Panc1 (cell line): ENCODE results near the gene ADAMTSL2. TPM values are rescaled to one million over a fixed set of nuclear protein-coding genes. Genes with fewer than 3 reads are reported as not detected.

Source experiments
- ATAC-seq: fragments of 200-7000 bp; cut with Tn5 transposase; 2 replicates; pipeline ENCODE4 v1.9.1; 2020; ENCODE audit warnings: mild to moderate bottlenecking, moderate library complexity
- BruUV-seq: library from RNA; stranded (reverse); fragments of 400-500 nt; replicated peaks from 2 replicates; lab custom pipeline; 2021; lab: Mats Ljungman, UMichigan
- CTCF ChIA-PET: fragments of 300-600 bp; sonication (Branson Sonifier 250); formaldehyde crosslinking; loops from one replicate; lab custom pipeline; 2022; ENCODE audit warnings: antibody characterized with exemption; lab: Charles Lee
- POLR2A ChIA-PET: fragments of 300-600 bp; sonication (Branson Sonifier 250); formaldehyde crosslinking; loops from one replicate; lab custom pipeline; 2022; ENCODE audit warnings: antibody characterized with exemption; lab: Charles Lee
- DNase-seq: peaks from one replicate; pipeline ENCODE4 v3.0.0-alpha.2; 2010; ENCODE audit warnings: low read depth, low spot score
- H3K27ac ChIP-seq: 2 replicates; pipeline ENCODE4 v1.5.1; 2011; ENCODE audit warnings: mild to moderate bottlenecking, low read length, inconsistent platforms
- H3K27me3 ChIP-seq: fragments of 200-500 bp; sonication (Bioruptor generic); 2 replicates; pipeline ENCODE4 v1.6.0; 2014; ENCODE audit warnings: low read length, inconsistent platforms; ENCODE audit not compliant: control insufficient read depth, insufficient read depth
- H3K36me3 ChIP-seq: fragments of 200-500 bp; sonication (Bioruptor generic); 2 replicates; pipeline ENCODE4 v1.5.1; 2014; ENCODE audit warnings: inconsistent platforms, mild to moderate bottlenecking, low read length, moderate library complexity; ENCODE audit not compliant: control insufficient read depth, insufficient read depth
- H3K4me1 ChIP-seq: 2 replicates; pipeline ENCODE4 v1.5.1; 2011; ENCODE audit warnings: inconsistent platforms, mild to moderate bottlenecking, low read length, moderate library complexity; ENCODE audit not compliant: control insufficient read depth, insufficient read depth
- H3K4me3 ChIP-seq, 2 experiments: 2 replicates each; pipeline ENCODE4 v1.5.1; 2011 to 2012; ENCODE audit warnings: low read depth in 2 of 2, low read length in 2 of 2, mild to moderate bottlenecking in 2 of 2, inconsistent platforms in 1 of 2, moderate library complexity in 1 of 2
- H3K9me3 ChIP-seq: fragments of 200-500 bp; sonication (Bioruptor generic); 2 replicates; pipeline ENCODE4 v1.5.1; 2014; ENCODE audit warnings: low read depth, mild to moderate bottlenecking, inconsistent platforms, low read length, moderate library complexity; ENCODE audit not compliant: control insufficient read depth, insufficient read depth
- CTCF ChIP-seq: fragments of 450-650 bp; IDR thresholded peaks from 2 replicates; pipeline ENCODE4 v1.5.1; 2017; ENCODE audit warnings: mild to moderate bottlenecking
- POLR2AphosphoS5 ChIP-seq: IDR thresholded peaks from 2 replicates; pipeline ENCODE4 v1.6.1; 2012; ENCODE audit warnings: mild to moderate bottlenecking, low read depth, low read length, moderate library complexity
- REST ChIP-seq, 2 experiments: IDR thresholded peaks; 2 replicates each; pipeline ENCODE4 v1.6.1; 2011 to 2012; ENCODE audit warnings: low read depth in 2 of 2, control low read depth in 1 of 2, low read length in 1 of 2, mild to moderate bottlenecking in 1 of 2, moderate library complexity in 1 of 2; ENCODE audit not compliant: insufficient read depth in 1 of 2
- in situ Hi-C: cut with HindIII; loops from 2 replicates; pipeline ENCODE4 v1.10.0; 2016; ENCODE audit warnings: low sequenced_read_pairs, low pct_unique_long_range_greater_than_20kb
- intact Hi-C: fragments of 100-400 bp; cut with micrococcal nuclease; formaldehyde crosslinking; loops from one replicate; pipeline ENCODE4 v1.10.0; 2022; ENCODE audit not compliant: unreplicated experiment
- total RNA-seq: library from RNA; stranded (reverse); gene quantifications from one replicate; pipeline ENCODE4 v1.2.1, GENCODE V29; 2021; ENCODE audit not compliant: unreplicated experiment

Gene ADAMTSL2
- total RNA-seq, 1 experiment from 2014 or later = 0.10 TPM

GRCh38 chr9:133589454-133590227, 55.1 kb downstream of the ADAMTSL2 start:
- ChIA-PET CTCF (no interaction called here), POLR2A (no interaction called here)
- ATAC-seq = no peak
- intact Hi-C loops = no loop called here
- Histone ChIP-seq H3K9me3 (no peaks in the 10 kb centered on the region), H3K4me1 (peaks cover under 1% of the 10 kb centered on the region; the same call in 1 of the 2 replicates), H3K4me3 (no peak overlapping the region), H3K36me3 (no peaks in the 10 kb centered on the region), H3K27me3 (no peaks in the 10 kb centered on the region), H3K27ac (no peak overlapping the region)
- in situ Hi-C loops = no loop called here
- DNase-seq = no peak
- no TSS peak for BruUV-seq
- no peak for TF ChIP-seq REST (IDR thresholded peaks at IDR 0.05; ENCODE audit: insufficient read depth in 1 of 2, low read depth in 2 of 2, low read length in 1 of 2)
- TF ChIP-seq CTCF = peak; percentile 84

- Histone ChIP-seq H3K36me3 (no peaks in the 10 kb centered on the region), H3K27me3 (no peaks in the 10 kb centered on the region), H3K4me3 (no peak overlapping the region), H3K27ac (no peak overlapping the region), H3K9me3 (no peaks in the 10 kb centered on the region), H3K4me1 (no peaks in the 10 kb centered on the region)
- intact Hi-C loops (no loop called here), in situ Hi-C loops (no loop called here)
- no peak for ATAC-seq
- TF ChIP-seq REST (IDR thresholded peaks at IDR 0.05; ENCODE audit: insufficient read depth in 1 of 2, low read depth in 2 of 2, low read length in 1 of 2) = no peak
- TF ChIP-seq POLR2AphosphoS5 = no peak
- no peak for DNase-seq
- ChIA-PET POLR2A (no interaction called here), CTCF (no interaction called here)
- BruUV-seq = no TSS peak
These were observed 55.8 kb downstream of the ADAMTSL2 start for GRCh38 chr9:133590231-133590855.
